ENCODE measurements around the gene TLE5. TPM values are rescaled to one million over a fixed set of nuclear protein-coding genes. Genes with fewer than 3 reads are reported as not detected.

Gene TLE5
- total RNA-seq, 2 donors from 2014 or later: 869 to 1,050 TPM

- H3K4me1 ChIP-seq: peaks cover 0 to 61% of the 10 kb centered on the region in 2 donors
- no peaks in the 10 kb centered on the region for H3K27me3 ChIP-seq
- no peaks in the 10 kb centered on the region for H3K9me3 ChIP-seq
- DNase-seq (ENCODE audit: low spot score): no peak
- H3K36me3 ChIP-seq: peaks cover 69% of the 10 kb centered on the region
- no peak for TF ChIP-seq CTCF (IDR thresholded peaks at IDR 0.05)
- peak overlapping the region; percentile 75 to 90 for H3K27ac ChIP-seq
- H3K4me3 ChIP-seq: no peak overlapping the region
These were observed 5.7 kb downstream of the TLE5 start for GRCh38 chr19:3056417-3057088.

DNA sequence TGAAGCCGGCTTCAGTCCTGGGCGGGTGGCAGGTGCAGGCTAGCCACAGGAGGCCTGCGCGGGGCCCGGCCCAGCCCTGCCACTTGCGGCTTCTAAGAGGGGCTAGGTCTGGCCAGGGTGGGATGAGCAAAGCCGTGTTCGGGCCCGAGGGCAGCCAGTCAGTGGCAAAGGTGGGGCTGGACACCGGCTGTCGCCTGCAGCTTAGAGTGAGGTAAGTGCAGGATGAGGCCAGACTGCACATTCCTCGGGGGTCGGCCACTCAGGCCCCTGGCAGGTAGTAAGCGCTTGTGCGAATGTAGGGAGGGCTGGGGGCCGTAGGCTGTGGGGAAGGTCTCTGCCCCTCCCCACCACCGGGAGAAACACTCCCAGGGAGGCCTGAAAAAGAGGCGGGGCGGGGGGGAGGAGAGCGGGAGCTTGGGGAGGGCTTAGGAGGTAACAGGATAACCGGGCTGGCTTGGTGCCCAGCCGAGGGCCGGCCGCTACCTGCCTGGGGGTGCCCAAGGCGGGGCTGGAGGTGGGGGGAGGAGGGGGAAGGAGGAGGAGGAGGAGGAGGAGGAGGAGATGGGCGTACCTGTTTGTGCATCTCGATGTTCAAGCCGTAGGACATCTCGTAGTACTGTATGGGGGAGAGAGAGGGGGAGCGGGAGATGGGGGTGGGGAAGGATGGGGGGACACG lies 6.4 kb downstream of the TLE5 start:
- Histone ChIP-seq H3K9me3 (no peaks in the 10 kb centered on the region), H3K4me1 (peaks cover 0 to 56% of the 10 kb centered on the region in 2 donors), H3K27me3 (no peaks in the 10 kb centered on the region), H3K36me3 (peaks cover 69% of the 10 kb centered on the region), H3K4me3 (no peak overlapping the region), H3K27ac (peak overlapping the region; percentile 75 to 90)
- TF ChIP-seq CTCF (IDR thresholded peaks at IDR 0.05): no peak
- DNase-seq (ENCODE audit: low spot score): no peak

- TF ChIP-seq CTCF (IDR thresholded peaks at IDR 0.05): no peak
- no peaks in the 10 kb centered on the region for H3K9me3 ChIP-seq
- H3K27me3 ChIP-seq: no peaks in the 10 kb centered on the region
- H3K27ac ChIP-seq: peak overlapping the region in 1 of 2 donors; percentile 75
- peaks cover 69% of the 10 kb centered on the region for H3K36me3 ChIP-seq
- peaks cover 0 to 49% of the 10 kb centered on the region in 2 donors for H3K4me1 ChIP-seq
- H3K4me3 ChIP-seq: no peak overlapping the region
- no peak for DNase-seq (ENCODE audit: low spot score)
These were observed 7.1 kb downstream of the TLE5 start for GRCh38 chr19:3054972-3055740.

DNA sequence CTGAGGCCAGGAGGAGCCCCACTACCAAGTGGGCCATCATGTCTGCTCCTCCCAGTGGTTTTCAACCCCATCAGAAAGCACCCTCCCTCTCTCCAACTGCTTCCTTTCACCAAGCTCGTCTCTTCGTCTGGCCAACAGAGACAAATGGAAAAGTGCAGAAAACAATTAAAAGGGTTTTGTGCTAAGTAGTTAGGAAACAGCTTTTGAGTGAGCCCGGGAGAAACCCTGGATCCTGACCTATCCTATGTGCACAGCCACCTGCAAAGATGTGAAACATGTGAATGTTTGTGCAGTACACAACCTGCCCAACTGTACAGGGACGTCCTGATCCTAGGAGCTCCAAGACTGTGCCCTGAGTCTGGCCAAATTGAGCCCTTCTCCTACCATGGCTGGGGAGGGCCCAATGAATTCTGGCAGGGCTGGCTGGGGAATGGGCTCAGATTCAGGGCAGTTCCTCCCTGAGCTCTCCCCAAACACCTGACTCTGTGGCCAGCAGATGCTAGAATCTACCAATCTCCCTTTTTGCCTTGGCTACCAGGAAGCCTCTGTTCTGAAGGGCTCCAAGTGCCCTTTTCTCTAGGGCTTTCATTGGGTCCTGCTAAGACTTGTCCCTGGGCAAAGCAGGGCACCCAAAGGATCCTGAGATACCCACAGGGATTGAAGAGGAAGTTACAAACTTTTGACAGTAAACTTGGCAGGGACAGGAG lies 7.9 kb downstream of the TLE5 start:
- DNase-seq (ENCODE audit: low spot score): no peak

More for the DNA sequence above, 7.9 kb downstream of the TLE5 start:
- peaks cover 63% of the 10 kb centered on the region for H3K36me3 ChIP-seq
- H3K4me1 ChIP-seq: peaks cover 0 to 43% of the 10 kb centered on the region in 2 donors
- TF ChIP-seq CTCF (IDR thresholded peaks at IDR 0.05): no peak
- no peaks in the 10 kb centered on the region for H3K27me3 ChIP-seq
- H3K27ac ChIP-seq: no peak overlapping the region
- no peaks in the 10 kb centered on the region for H3K9me3 ChIP-seq
- H3K4me3 ChIP-seq: no peak overlapping the region
